Hematopoietic multipotent progenitor cell treated with erythropoietin and hydrocortisone succinate and interleukin-3 and kit ligand, for 6 days (in vitro differentiated cells): ENCODE measurements around the gene SPSB2.
"Not testable (repeated sequence)": the region's sequence is repeated elsewhere in the genome, so short reads cannot be mapped to it uniquely, and the experiment has no call there.

Experiments used
- DNase-seq: peaks from one replicate; pipeline ENCODE4 v3.0.0-alpha.2; 2015

SPSB2 gene, protein sequence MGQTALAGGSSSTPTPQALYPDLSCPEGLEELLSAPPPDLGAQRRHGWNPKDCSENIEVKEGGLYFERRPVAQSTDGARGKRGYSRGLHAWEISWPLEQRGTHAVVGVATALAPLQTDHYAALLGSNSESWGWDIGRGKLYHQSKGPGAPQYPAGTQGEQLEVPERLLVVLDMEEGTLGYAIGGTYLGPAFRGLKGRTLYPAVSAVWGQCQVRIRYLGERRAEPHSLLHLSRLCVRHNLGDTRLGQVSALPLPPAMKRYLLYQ

DNA sequence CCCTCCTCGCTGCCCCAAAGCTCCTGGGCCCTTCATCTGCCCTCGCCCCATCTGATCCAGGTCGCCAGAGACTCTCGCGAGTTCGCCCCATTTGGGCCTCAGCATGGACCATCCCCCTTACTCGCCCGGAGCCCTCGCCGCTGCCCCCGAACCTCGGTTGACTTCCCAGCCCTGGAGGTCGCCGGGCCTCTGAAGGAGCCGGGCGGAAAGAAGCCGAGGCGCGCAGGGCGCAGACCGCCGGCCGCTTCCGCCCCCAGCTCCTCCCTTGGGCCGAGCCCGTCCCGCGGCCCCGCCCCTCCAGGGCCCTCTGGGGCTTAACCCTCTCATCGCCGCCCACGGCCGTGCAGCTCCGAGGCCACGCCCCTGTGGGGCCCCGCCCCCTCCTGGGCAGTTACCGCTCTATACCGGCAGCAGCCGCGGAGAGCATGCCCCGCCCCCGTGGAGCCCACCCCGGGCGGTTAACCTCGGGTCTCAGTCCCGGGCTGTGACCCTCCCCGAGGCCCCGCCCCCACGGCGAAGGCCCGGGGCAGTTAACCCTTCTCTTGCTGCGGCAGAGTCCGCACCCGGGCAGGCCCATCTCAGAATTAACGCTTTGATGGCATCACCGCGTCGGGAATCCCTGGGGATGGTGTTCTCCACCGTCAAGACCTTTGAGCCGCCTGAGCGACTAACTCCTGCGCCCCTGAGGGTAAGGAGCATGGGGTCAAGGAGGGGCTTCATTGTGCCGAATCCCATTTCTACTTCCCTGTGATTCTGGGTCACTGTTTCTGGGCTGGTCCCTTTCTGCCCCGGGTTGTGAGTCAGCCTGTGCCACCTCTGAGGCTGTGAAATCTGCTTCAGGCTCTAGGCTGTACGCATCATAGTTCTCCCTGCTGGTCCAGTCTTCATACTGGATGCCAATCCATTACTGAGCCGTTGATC lies at the start of gene SPSB2:
Gene SPSB2, minus strand, starts transcription at position 210 of the 921 bp plus-strand sequence. CDS start 402 bp downstream, outside the sequence.
- DNase-seq, result peak; percentile 98

GRCh38 chr12:6921996-6922946 lies 49.2 kb upstream of the SPSB2 start:
- no peak for DNase-seq

GRCh38 chr12:6921539-6921938 lies 48.4 kb upstream of the SPSB2 start:
- DNase-seq, result no peak

DNA sequence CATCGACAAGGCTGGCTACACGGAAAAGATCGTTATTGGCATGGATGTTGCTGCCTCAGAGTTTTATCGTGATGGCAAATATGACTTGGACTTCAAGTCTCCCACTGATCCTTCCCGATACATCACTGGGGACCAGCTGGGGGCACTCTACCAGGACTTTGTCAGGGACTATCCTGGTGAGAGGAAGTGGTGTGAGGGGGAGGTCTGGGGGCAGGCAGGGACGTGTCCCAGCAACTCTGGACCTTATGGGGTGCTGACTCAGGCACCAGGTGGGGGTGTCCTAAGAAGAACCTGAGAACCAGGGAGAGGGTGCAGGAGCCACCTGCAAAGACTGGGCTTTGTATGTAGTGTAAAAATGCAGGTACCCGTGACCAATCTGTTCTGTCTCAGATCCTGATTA lies 46.5 kb upstream of the SPSB2 start:
- no peak for DNase-seq

GRCh38 chr12:6917491-6918231 lies 44.6 kb upstream of the SPSB2 start:
- no peak for DNase-seq

DNA sequence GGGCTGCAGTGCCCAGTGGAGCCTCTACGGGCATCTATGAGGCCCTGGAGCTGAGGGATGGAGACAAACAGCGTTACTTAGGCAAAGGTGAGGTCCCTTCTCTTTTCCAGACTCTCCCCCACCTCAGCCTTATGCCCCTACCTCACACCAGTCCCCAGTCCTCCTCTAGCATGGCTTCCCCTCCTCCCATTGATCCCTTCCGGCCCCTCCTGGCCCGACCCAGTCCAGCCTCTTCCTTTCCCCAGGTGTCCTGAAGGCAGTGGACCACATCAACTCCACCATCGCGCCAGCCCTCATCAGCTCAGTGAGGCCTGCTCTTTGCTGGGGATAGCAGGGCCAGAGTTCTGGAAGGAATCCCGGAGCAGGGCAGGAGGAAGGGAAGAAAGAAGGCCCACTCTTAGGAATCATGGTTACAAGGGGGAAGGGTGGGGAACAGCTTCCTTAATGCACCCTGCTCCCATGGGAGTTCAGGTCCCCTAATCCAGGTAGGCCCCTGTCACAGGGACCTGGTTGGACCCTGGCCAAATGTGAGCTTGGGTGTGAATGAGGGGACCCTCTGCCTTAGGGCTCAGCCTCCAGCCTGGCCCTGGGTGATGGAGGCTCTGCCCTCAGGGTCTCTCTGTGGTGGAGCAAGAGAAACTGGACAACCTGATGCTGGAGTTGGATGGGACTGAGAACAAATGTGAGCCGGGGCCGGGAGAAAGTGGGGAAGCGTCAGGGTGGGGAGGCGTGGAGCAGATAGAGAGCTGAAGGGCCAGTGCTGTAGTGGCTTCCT lies 43.5 kb upstream of the SPSB2 start:
- no peak for DNase-seq

DNA sequence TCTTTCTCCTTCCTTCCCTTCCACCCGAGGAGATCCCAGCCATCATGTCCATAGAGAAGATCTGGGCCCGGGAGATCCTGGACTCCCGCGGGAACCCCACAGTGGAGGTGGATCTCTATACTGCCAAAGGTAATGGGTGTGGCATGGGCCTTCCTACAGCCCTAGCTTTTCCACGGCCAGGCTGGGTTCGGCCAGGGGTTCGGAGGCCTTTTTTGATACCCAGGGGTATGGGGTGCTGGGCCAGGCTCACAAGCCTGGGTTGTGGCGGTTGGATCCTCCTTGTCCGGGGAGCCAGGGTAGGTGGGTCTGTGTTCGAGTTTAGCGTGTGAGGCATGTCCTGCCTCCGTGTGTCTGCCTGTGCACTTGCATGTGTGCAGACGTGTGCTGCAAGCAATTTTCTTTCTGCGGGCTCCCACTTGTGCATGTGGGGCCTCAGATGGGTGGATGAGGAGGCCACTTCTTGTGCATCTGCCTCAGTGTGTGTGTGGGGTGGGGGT lies 42.7 kb upstream of the SPSB2 start:
- DNase-seq, result no peak

- DNase-seq, result peak; percentile 61
Measured at GRCh38 chr12:6914947-6915788, 42.1 kb upstream of the SPSB2 start.

DNA sequence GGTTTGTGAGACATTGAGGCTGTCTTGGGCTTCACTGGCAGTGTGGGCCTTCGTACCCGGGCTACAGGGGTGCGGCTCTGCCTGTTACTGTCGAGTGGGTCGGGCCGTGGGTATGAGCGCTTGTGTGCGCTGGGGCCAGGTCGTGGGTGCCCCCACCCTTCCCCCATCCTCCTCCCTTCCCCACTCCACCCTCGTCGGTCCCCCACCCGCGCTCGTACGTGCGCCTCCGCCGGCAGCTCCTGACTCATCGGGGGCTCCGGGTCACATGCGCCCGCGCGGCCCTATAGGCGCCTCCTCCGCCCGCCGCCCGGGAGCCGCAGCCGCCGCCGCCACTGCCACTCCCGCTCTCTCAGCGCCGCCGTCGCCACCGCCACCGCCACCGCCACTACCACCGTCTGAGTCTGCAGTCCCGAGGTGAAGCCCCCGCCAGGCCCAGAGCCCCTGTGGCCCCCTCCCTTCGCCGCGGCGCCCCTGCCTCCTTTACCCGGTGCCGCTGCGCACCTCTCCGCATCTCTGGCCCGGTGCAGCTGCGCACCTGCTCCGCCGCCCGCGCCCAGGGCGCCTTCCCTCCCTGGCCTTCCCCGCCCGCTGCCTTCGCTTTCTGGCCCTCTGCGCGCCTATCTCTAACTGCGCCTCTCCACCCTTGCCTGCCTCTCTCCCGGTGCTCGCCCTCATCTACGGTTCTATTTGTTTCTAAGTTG lies 41.3 kb upstream of the SPSB2 start, which contains the start of gene ENO2:
Gene ENO2, plus strand, starts transcription at position 335 of the 701 bp plus-strand sequence. CDS start 1,253 bp downstream, outside the sequence.
- DNase-seq, result peak; percentile 80

DNA sequence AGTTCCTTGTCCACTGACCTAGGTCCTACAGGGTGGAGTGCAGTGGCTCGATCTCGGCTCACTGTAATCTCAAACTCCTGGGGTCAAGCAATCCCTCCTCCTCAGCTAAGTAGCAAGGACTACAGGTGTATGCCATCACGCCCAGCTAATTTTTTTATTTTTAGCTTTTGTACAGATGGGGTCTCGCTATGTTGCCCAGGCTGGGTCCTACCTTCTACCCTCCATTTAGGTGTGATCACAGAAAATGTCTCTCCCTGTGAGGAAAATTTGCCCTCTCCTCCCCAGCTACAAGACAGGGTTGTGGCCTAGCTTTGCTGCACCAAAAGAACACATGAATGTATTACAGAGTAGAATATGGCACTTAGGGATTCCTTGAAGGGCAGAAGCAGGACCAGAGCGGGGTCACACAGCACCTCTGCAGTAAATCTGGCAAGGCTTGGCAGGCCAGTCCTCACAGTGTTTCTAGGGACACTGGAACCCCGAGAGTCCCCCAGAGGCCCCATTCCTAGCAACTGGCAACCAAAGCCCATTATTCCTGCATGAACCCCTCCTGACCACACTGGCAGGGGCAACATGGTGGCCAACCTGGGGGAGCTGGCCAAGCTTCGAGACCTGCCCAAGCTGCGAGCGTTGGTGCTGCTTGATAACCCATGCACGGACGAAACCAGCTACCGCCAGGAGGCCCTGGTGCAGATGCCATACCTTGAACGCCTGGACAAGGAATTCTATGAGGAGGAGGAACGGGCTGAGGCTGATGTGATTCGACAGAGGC lies 39.2 kb upstream of the SPSB2 start:
- DNase-seq, result no peak

- no peak for DNase-seq
Measured at GRCh38 chr12:6909421-6910145, 36.5 kb upstream of the SPSB2 start.

DNA sequence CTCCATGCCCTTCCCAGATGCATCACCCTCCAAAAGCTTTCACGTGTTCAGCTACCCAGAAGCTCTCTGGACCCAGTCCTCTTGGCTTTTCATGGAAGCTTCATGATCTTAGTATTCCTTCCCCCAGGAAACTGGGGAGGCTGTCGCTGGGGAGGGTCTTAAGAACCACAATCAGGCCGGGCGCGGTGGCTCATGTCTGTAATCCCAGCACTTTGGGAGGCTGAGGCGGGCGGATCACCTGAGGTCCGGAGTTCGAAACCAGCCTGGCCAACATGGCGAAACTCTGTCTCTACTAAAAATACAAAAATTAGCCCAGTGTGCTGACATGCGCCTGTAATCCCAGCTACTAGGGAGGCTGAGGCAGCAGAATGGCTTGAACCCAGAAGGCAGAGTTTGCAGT lies 35.0 kb upstream of the SPSB2 start:
- DNase-seq, result not testable (repeated sequence)

DNA sequence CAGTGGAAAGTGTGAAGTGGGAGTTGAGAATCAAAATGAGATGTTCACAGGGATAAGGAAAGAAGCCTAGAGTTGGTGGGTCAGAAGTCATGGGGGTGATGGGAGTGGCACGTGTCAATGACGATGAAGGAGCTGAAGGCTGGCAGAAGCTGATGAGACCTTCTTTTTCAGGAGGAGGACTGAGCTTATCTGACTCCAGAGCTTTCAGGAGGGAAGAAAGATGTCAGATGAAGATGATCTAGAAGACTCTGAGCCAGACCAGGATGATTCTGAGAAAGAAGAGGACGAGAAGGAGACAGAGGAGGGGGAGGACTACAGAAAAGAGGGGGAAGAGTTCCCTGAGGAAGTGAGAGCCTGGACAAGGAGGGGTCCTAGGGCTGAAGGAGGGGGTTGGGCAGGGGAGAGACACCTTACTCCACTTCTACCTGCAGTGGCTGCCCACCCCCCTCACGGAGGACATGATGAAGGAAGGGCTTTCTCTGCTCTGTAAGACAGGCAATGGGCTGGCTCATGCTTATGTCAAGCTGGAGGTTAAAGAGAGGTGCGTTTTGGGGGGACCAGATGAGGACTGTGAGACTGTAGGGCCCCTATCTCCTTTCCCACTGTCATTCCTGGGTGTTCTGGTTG lies 32.4 kb upstream of the SPSB2 start:
- no peak for DNase-seq

GRCh38 chr12:6904280-6905276 lies 31.5 kb upstream of the SPSB2 start, which contains the start of gene LRRC23:
LRRC23 (plus strand) TSS chr12:6904822; CDS start chr12:6905634, 812 bp downstream.
- DNase-seq, result peak; percentile 100

- peak; percentile 29 for DNase-seq
Measured at GRCh38 chr12:6903722-6904121, 30.6 kb upstream of the SPSB2 start.

DNA sequence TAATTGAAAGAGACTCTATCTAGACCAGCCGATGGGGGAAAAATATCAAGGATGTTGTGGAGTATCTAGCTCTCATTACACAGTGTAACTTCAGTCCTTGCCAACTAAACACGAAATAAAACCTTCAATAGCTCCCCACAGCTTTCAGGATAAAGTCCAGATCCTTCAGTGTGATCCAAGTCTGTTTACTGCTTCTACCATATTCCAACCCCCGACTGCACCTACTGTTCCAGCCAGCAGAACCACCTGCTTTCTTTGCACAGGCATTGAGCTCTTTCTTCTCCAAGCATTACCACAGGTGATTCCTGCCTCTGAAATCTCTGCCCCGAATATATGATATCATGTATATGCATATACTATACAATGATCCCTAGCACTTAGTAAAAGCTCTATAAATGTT lies 29.3 kb upstream of the SPSB2 start:
- DNase-seq, result no peak
